ENCODE data around the gene PHF5A.
"Not testable (repeated sequence)": the region's sequence is repeated elsewhere in the genome, so short reads cannot be mapped to it uniquely, and the experiment has no call there.

The PHF5A gene

DNA sequence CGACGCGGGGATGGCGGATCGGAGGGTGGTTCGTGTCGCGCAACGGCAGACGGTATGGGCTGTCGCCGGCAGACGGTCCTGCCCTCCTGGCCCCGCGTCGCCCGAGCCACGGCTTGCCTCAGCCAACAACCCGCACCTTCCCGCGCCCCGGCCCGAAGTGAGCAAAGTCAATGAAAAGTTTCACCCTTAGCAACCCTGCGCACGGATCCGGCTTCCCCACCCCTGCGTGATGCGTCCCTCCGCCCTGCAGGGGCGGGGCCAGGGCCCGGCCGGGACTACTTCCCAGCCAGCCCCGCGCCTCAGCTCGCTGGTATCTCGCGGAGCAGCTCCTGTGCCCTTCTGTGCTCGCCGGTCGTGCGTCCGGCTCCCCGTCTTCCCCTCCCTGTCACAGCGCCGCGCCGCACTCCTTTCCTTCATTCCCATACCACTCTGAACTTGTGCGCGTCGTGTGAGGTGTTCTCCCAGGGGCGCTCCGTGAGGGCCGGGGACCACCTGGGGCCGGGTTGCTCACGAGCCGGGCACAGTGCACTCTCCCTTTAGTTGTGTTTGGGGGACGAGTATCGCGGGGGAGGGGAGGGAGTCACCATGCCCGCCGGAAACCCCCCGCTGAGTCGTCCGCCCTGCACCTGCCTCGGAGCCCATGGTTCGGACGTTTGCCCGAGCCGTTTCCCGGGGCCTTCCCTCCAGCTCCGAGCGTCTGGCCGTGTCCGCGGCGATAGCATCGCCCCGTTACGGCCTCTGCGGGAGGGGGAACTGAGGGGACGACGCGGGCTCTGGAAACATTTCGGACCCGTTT is 21.7 kb downstream of the PHF5A start, which contains the start of gene TOB2:
Gene TOB2 (minus strand): TSS at position 163 of the 796 bp plus-strand sequence. CDS start 9,456 bp downstream, outside the sequence.
- DNase-seq = peak; percentile 85 to 95

DNA sequence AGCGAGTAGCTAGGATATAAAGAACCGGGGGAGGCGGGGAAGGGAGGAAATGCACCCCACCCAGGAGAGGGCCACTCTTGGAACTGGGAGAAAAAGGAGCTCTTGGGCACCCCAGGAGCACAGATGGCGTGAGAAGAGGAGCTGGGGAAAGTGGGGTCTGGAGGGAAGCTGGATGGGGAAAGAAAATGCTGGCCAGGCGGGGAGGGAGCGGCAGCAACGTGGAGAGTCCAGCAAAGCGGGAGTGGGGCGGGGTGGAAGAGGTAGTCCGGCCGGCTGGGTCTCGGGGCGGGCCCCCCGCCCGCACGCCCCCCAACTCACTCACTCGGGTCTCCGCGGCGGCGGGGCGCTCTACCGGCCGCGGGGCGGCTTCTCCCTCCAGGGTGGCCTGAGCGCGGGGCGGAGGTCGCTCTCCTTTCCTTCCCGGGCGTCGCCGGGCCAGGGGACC is 22.4 kb downstream of the PHF5A start:
- DNase-seq = peak in 1 of 2 experiments; percentile 51

DNA sequence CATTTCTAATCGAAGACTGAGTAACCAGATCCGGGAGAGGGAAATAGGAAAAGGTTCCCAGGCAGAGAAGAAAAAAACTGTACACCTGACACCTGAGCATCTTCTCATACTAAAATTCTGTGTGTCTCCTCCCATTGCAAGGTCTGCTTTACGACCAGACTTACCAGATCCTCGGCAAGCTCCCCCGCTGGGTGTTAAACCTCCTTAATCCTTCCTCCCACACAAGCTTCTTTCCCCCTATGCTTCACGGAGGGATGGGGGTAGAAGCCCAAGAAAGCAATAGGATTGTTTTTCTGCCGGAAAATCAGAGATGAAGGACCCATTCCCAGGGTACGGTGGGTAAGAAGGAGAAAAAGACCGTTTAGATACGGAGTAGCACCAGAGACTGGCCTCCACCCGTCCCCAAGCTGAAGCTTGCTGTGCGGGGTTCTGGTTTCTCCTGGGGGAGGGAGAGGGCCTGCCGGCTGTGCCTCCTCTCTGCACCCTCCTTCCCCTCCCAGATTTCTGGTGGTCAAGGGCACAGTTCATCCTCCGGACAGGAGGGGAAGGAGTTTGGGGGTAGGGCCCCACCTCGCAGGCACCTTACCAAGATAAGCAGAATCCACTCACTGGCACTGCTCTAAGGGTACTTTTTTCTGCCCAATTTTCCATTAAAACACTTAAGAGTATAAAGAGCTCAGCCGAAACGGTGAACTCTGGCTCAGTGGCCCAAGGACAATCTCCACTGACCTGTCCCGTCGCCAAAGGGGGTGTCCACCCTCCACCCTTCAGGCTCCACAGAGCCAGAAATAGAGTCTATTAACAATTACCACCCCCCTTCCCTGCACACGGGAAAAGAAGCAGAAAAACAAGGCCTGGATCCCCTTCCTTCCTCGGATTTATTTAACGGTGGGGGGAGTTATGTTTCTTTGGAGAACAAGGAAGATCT is 23.1 kb downstream of the PHF5A start:
- peak; percentile 72 to 83 for DNase-seq

DNA sequence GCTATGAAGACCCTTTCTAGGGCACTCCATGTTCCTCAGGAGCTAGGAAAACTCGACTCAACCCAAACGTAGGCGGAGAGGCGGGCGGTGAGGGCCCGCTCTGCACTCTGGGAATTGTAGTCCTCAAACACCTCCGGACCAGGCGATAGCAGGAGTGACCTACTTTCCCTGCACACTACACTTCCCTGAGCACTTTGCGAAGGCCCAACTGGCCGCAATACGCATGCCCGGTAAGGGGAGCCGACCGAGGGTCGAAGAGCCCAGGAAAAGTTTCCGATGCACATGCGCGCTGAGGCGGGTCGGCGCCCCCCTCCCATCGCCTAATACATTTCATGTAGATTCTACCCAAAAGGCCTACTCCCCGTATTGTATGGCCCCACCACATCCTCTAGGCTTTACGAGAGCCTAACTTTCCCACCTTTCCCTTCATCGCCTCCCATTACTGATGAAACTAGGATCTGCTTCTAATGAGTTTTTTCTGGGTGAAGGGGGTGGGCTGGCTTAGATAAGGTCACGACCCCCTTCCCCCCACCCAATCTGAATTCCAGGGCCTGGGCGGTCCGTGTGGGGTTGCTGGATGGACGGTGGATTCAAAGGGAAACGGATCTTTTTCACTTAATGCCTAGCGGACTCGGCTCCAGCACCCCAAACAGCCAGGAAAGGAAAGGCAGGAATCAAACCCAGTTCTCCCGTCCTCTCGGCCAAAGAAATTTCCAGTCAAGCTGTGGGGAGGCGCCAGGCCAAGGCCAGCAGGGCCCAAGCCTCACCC is 23.9 kb downstream of the PHF5A start:
- DNase-seq = peak; percentile 93 to 98

DNA sequence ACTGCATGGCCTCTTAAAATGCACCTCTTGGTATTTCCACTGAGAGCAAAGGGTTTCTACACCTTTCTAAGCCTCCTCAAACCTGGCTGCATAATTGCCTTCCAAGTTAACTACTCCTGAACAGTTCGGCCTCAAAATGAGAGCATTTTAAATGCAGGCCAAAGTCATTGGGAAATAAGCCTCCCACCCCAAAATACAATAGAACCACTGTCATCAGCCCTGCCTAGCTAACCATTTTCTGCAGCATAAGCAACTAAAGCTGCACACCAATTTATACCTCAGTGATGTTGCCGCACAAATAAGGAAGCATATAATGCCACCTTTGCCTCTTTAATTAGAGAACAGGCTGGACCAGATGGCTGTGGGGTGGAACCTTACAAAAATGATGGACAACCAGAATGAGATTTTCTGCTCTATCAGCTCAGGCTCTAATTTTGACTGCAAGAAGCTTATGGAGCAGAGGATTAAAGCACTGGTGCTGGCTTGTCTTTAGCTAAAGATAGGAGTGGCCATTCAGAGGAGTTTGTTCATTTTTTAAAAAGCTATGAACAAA is 26.2 kb downstream of the PHF5A start:
- peak; percentile 63 to 89 for DNase-seq

DNA sequence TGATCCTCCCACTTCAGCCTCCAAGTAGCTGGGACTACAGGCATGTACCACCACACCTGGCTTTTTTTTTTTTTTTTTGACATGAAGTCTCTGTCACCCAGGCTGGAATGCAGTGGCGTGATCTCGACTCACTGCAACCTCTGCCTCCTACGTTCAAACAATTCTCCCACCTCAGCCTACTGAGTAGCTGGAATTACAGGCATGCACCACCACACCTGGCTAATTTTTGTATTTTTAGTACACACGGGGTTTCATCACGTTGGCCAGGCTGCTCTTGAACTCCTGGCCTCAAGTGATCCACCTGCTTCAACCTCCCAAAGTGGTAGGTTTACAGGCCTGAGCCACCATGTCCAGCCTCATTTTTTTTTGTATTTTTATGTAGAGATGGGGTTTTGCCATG is 28.0 kb downstream of the PHF5A start:
- not testable (repeated sequence) for DNase-seq

DNA sequence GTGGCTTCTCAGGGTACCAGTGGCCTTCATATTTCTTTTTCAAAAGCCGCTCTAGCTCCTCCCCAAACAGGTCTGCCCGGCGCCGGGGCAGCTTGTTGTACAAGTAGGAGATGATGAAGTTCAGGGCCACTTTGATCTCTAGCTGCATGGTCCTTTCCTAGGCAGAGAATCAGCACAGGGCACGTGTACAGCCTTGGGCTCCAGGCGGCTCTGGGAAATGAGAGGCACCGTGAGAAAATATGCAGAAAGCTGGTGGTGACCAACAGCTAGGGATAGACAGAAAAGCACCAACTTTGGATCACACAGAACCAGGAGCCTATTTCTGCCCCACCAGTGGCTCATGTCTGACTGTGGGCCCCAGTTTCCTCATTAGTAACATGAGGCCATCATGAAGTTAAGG is 31.3 kb downstream of the PHF5A start:
- DNase-seq = no peak

DNA sequence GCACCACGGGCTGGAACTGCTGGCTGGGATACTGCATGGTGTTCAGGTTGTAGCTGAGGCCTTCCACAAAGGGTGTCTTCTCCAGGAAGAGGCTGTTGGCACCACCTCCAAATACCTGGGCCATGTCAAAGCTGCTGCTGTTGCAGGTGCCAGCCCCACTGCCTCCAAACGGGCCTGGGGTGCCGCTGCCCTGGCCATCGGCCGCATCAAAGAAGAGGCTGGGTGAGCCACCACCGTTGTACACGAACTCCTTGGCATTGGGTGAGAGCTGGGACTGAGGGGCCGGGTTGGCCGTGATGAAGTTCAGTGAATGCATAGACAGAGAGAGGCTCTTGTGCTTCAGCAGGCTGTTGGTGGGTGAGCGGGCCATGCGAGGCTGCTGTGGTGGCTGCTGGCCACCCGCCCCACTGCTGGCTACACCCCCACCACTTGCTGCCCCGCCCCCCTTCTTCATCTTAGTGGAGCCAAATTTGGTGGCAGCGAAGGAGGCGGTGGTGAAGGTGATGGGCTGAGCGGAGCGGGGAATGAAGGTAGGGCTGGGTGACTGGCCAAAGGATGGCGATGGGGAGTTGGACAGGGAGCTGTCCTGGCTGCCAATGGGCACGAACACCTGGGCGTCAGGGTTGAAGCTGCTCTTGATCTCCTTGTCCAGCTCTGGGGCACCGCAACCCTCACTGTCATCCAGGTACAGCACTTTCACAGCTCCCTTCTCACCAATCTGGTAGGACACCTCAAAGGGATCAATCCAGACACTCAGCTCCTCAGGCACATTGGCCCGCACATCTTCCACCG is 32.0 kb downstream of the PHF5A start:
- DNase-seq = no peak

DNA sequence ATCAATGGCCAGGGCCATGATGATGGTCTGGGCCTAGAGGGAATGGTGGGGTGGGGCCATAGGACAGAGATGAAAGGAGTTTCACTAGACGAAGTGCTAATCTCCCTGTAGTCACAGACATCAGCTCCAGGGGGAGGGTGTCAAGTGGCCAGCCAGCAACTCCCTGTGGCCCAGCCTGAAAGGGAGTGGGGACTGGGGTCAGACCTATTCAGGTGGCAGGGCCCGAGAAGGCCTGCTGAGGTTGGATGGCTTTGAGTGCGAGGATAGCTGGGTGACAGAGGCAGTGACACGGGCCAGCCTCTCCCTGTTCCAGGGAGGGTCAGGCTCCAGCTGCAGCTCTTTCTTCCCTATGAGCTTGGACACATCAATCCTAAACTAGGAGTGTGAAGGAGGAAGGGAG is 32.9 kb downstream of the PHF5A start:
- DNase-seq = no peak

DNA sequence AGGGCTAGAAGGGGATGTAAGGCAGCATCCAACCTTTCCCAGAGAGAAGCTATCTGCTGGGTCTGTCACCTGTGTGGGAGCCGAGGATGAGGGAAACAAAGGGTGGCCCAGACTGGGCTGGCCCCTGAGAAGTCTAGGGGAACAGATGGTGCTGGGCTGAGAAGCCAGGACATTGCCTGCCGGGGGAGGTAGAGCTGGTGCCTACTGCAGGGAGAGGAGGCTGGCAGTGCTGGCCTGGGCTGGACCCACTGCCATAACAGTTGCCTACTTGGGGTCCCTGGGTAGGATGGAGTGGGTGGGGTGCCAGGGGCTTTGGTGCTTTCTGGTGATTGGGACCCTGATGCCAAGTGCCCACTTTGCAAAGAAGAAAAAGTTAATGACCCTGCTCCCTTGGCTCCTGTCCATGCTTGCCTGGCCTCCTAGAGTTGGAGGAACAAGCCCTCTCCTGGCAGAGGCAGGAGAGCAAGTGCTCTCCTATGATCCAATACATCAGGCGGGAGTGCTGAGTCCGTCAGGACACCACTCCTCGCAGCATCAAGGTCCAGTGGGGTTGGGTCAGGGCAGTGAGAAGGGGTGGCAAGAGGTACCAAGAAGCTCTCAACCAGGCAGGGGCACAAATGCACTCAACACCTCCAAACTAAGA is 34.0 kb downstream of the PHF5A start:
- DNase-seq = peak in 1 of 2 experiments; percentile 27

DNA sequence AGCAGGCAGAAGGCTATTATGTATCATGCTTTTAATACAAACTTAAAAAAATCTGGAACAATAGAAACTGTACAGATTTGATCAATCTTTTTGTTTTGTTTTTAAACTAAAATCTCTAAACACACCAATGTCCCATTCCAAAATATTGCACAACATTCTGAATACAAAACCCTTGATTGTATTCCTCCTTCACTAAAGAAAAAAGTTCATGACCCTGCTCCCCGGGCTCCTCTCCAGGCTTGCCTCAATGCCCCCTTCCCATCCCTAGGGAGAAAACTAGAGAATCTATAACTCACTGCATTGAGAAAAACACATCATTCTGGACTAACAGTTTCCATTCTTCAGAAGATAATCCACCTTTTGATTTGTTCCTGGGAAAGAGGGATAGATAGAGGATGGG is 35.0 kb downstream of the PHF5A start:
- not testable (repeated sequence) for DNase-seq

DNA sequence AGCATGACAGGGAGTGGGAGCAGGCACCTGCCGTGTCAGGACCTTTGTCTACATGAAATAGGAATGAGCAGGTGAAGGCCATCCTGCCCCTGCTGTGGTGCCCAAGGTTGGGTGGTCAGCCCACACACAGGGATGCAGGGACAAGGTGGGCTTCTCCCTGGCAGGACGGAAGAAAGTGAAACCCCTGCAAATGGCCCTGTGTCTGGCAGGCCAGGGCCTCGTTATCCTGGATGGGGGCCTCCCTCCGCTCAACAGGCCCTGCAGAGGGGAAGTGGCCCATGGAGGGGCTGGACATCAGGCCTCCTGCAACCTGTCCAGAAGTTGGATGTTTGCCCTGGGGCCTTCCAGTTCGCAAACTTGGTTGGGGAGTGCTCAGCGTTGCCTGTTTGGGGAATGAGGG is 36.8 kb downstream of the PHF5A start:
- DNase-seq = no peak

DNA sequence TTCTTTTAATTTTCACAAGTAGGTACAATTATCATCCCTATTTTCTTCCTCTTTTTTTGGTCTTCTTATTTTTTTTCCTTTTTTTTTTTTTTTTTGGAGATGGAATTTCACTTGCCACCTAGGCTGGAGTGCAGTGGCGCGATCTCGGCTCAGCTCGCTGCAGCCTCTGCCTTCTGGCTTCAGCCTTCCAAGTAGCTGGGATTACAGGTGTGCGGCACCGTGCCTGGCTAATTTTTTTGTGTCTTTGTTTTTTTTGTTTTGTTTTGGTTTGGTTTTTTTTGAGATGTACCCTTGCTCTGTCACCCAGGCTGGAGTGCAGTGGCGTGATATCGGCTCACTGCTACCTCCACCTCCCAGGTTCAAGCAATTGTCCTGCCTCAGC is 38.5 kb downstream of the PHF5A start:
- DNase-seq = no peak

DNA sequence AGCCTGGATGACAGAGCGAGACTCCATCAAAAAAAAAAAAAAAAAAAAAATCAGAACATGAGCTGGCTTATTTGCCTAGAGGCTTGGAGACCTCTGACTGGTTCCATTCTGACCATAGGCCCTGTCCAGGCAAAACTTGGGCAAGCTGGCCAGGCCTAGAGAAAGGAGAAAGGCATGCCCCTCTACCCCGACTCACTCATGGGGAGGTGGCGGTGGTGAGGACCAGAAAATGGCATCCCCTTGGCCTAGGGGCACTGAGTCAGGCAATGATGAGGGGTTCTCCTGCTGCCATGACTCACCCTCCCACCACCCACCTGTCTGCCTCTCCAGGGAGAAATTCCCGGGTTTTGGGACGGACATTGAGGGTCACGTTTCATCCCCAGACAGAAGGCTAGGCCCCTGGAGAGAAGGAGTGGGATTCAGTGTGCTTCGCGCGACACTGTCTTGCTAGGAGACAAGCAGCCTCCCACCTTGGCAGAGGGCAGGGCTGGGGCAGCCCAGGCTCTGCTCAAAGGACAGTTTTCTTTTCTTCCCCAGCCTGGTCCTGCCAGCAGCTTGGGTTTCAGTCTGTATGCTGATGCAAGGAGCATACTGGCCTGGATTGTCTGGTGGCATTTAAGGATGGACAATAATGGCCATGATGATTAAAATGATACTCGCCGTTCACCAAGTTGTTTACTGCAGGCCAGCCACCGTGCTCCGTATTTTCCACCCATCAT is 39.1 kb downstream of the PHF5A start:
- DNase-seq = no peak

DNA sequence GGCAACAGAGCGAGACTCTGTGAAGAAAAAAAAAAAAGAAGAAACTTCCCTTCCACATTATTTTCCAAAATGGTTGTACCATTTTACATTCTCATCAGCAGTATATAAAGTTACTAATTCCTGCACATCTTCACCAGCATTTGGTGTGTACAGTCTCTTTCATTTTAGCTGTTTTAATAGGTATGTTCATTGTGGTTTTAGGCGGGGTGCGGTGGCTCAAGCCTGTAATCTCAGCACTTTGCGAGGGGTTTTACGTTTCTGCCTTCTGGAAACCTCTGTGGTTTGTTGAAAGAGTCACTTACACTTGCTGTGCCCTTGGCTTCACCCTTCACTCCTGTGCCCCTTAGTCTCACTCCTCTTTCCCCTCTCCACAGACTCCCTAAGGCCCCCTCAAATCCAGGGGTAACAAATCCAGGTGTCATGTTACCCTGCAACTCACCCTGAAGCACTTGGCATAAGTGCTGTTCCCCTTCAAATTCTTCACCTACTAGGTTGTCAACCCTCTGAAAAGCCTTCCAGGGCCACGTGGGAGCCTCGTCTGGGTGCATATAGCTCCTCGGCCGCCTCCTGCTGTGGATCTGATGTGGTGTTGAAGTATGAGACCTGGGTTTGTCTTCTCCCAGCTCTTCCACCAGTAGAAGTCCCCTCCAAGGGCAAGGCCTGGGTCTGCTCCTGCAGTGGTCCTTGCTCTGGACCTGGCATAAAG is 42.7 kb downstream of the PHF5A start:
- DNase-seq = no peak

DNA sequence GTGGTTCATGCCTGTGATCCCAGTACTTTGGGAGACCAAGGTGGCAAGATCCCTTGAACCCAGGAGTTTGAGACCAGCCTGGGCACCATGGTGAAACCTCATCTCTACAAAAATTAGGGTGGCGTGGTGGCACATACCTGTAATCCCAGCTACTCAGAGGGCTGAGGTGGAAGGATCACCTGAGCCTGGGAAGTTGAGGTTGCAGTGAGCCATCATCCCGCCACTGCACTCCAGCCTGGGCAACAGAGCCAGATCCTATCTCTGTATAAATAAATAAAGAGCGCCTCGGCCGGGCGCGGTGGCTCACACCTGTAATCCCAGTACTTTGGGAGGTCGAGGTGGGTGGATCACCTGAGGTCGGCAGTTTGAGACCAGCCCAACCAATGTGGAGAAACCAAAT is 49.8 kb downstream of the PHF5A start:
- no peak for DNase-seq

DNA sequence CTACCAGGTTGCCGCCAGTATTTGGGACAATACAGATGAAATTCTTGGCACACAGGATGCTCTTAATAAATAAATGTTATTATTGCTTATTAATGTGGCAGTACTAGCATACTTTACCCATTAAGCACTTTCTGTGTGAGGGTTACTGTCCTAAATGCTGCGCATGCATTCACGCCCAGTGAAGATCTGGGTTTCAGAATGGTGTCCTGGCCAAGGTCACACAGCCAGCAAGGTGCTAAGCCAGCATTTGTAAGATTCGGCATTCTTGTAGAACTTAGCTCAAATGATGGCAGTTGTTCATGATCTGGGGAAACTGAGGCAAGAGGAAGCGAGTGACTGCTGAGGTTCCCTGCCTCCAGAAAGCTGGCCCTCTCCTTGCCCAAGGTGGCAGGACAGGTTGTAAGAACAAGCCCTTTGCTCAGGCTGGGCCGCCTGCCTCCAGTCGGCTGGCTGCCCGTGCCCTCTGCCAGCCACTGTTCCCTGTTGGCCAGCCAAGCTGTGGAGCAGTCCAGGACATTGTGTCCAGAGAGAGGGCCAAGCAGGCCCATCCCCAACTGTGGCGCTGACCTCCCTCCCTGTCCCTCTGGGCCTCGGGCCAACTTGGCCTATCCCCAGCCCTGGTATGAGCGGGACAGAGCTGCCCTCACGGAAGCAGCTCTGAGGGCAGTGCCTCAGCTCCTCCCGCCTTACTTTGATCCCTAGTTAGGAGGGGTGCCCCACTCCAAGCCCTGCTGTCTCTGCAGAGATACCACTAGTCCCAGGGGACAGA is 50.7 kb downstream of the PHF5A start:
- peak in 1 of 2 experiments; percentile 38 for DNase-seq

DNA sequence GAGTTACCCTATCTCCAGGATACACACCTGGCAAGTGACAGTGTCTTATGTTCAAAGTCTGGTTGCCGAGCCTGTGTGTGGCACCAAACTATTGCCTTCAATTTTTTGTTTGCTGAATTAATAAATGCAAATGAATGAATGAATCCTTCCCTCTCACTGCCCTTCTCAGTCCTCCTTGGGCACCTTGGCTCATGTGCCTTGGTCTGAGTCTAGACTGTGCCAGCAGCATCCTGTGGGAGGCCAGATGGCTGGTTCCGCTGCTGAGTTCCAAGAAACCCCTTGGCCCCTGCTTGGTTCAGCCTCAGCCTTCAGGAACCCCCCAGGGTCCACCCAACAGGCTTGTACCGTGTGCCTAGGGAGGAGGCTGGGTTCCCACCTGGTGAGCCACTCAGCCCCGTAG is 52.9 kb downstream of the PHF5A start:
- no peak for DNase-seq
